ENCODE results near the gene EME1.
A peak's percentile ranks its signal among the peaks of the same experiment; 100 is the strongest.
"Not testable (repeated sequence)": the region's sequence is repeated elsewhere in the genome, so short reads cannot be mapped to it uniquely, and the experiment has no call there.

EME1 gene, protein sequence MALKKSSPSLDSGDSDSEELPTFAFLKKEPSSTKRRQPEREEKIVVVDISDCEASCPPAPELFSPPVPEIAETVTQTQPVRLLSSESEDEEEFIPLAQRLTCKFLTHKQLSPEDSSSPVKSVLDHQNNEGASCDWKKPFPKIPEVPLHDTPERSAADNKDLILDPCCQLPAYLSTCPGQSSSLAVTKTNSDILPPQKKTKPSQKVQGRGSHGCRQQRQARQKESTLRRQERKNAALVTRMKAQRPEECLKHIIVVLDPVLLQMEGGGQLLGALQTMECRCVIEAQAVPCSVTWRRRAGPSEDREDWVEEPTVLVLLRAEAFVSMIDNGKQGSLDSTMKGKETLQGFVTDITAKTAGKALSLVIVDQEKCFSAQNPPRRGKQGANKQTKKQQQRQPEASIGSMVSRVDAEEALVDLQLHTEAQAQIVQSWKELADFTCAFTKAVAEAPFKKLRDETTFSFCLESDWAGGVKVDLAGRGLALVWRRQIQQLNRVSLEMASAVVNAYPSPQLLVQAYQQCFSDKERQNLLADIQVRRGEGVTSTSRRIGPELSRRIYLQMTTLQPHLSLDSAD

DNA sequence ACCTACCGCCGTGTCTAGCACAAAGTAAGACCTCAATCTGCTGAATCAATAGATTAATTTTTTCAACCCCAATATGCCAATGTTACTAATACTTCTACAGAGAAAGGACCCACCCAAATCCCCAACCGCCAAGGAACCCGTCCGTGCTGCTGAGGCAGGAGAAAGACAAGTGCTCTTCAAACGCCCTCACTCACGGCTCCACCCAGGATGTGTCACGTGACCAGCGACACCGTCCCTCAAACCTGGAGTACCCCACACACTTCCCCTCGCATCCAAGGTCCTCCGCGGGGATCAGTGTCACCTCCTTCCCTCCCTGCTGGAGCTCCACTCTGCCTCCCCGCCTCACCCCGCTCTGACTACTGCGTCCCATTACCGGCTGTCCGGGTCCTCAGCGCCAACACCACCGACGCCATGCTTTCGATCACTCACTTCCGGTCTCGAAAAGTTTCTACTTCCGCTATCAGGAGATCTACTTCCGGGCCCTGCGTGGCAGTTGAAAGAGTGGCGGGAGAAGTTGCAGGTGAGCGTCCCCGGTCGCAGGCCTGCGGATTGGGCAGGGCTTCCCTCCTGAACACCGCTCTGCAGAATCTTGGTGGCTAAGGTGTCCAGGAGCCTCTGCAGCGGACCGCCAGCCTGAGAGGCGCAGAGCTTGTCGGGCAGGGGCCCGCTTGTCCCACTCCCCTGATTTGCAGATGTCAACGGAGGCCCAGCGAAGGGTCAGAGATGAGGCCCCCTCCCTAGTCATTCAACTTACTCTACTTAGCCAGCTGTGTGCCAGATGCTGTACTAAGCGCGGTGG is at the start of gene EME1, which contains the start of gene MRPL27:
Gene EME1, plus strand, starts transcription at position 472 of the 799 bp plus-strand sequence. CDS start 1,980 bp downstream, outside the sequence.
Gene MRPL27, minus strand, starts transcription at position 427 of the 799 bp plus-strand sequence. Its CDS starts 14 bp downstream, at position 413.
- DNase-seq: peak; percentile 82 to 95

DNA sequence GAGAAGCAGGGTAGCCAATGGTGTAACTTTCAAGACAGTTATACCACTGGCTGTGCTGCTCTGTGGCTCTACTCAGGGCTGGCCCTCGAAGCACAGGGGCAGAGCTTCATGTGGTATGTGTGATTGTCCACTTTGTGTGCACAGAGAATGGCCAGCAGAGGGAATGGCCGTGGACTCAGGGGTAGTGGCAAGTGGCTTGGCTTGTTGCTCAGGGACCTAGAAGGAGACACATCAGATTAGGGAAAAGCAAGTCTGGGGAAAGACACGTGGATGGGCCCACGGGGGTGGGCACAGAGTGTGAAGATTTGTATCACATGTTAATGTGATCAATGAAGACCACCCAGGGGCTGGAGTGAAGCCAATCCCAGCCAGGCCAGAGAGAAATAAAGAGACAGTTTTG is 47.1 kb upstream of the EME1 start:
- no peak for DNase-seq

DNA sequence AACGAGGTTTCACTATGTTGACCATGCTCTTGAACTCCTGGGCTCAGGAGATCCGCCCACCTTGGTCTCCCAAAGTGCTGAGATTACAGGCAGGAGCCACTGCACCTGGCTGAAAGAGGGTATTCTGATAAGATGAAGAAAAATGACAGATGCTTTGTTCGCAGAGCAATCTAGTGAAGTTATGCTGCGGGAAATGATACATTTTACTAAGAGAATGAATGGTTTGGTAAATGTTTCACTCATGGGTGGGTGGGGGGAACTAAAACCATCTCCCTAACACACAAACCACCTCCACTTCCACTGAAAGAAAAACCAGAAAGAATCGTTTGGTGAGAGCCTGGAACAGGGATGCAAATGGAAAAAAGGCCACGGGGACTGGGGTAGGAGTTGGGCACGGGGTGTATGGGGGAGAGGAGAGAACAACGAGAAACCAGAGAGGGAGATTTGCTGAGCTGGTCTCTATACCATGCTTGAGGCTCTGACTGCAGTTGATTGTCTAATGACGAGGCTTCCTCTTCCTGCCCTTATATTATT is 46.1 kb upstream of the EME1 start:
- no peak for DNase-seq

DNA sequence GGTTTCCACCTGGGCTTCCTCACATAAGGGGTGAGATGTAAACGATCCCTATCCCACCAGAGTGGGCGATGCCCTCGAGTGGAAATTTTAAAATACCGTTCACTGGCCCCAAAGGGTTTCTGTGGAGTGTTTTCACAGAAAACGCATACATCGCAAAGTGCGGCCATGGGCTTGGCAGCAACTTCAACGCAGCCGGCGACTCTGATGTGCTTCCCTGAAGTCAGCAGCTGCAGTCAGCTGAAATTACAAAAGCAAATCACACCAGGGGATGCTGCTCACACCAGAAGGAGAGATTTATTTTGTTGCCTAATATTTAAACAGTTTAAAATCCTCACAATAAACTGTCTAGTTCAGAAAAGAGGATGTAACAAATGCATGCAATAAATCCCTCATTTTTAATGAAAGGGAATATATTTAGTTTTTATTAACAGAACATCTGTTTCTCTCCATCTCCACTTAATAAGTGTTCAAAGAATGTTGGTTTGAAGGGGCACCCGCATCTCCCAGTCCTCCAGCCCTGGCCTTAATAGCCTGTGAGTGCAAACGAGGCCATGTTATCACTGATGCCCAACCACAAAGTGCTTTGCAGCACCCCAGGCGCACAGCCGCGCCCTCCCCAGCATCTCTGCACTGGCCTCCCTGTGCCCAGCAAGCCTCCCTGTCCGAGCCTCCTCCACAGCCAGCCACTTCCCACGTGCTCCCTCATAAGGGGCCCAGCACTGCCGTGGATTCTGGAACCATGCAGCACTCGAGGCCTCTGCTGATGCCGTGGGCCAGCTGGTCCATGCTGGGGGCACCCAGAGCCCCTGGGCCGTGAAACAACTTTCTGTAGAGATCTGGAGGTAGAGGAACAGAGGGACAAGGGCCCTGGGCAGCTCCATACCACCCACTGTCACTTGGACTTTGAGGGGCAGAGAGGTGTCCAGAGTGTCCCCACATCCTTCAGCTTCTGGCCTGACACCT is 44.4 kb upstream of the EME1 start:
- DNase-seq: peak; percentile 11 to 61

DNA sequence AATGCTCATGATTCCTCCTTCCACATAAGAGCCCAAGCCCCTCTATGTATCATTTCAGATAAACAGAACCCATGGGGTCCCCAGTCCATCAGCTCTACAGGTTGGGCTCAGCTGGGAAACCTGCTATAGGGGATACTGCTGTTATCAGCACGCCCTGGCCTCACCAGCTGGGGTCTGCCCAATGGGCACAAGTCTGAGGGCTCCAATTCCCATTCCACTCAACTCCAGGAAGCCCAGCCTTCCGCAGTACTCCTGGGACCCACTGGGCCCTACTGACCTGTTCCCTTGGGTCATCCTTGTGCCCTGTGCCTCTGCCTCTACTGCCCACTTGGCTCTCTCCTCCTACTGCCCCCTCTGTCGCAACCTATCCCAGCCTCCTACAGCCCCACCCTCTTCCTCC is 43.3 kb upstream of the EME1 start:
- DNase-seq: no peak

DNA sequence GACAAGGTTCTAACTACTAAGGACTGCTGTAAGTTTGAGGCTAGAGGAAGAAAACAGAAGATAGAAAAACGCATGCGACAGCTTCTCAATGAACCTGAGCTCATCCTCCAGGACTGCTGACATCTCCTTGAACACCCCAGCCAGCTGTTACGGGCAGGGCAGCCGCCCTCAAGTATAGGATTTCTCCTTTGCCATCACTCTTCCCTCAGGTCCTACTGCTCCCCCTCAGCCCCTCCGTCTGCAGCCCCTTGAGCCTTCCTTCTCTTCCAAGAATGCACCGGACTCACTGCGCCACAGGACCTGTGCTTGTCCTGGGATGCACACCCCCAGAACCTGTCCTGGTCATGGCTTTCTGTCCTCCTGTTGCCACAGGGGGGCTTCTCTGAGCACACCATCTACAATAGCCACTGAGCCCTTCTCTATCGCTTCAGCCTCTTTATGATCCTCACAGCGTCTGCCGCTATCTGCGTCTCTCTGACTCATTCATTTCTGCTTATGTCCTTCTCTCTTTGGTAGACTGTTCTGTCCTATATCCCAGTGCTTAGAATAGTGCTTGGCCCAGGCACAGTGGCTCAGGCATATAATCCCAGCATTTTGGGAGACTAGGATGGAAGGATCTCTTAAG is 42.8 kb upstream of the EME1 start:
- DNase-seq: no peak

DNA sequence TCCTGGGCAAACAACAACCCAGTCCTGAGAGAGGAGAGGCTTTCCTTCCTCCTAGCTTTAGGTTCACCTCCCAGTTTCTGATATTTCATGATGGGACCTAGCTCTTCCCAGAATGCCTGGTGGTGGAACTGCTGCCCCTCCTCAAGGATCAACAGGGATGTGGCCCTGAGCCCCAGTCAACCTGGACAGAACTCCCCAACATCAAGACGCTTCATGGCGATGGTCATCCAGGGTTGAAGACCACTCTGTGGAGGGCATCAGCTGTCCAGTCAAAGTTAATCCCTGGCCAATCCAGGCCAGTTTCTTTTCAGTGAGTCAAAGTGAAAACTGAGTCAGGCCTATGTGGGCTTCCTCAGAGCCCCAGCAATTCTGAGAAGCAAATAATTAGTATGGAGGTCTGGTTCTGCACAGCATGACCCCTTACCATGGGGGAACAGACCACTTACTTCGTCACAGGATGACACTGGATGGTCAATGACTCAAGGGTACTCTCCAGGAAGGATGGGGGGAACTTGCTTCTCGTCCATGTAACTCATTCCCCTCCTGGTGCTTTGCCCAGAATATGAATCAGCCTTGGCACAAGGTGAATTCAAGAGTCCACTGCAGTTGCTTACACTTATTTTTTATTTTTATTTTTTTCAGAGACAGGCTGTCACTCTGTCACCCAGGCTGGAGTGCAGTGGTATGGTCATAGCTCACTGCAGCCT is 41.8 kb upstream of the EME1 start:
- DNase-seq: no peak

DNA sequence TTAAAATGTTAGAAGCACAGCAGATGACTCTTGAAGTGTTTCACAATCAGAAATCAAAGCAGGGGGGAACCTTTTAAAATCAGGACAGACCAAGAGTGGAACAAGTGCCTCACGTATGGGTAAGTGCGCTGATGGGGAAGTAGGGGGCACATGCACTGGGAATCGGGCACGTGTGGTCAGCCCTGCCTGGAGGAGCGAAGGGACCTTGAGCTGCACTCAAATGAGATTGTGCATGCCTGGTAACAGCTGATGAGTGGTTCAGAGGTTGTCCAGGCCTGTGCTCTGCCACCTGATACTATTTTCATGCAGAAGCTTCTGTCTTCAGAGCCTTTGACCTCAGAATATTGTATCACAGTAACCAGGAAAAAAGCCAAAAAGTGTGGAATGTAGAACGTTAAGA is 40.8 kb upstream of the EME1 start:
- DNase-seq: no peak

DNA sequence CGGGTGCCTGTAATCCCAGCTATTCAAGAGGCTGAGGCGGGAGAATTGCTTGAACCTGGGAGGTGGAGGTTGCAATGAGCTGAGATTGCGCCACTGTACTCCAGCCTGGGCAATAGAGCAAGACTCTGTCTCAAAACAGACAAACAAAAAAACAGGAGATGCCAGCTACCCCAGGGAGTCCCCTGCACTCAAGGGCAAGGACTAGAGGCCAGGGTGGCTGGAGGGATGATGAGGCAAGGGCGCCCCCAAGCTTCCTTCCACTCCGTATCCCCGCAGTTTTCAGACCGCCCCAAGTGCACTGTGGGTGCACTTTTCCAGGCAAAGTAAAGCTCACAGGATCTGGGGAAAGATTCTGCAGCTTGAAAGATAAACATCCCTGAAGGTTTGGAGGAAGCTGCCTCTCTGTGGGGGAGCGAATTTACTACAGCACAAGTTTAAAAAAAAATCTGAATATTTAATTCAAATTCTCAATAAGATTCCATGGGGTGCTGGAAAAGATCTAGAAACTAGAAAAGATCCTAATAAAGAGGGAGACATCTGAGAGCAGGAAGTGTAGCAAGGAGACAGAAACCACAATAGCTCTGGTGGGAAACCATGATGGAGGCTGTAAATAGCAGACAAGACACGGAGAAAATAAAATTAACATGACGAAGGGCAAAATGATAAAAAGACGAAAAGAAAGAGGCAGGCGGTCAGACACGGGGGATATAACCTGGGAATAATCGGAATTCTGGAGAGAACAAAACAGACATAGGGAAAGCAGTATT is 39.6 kb upstream of the EME1 start:
- not testable (repeated sequence) for DNase-seq

DNA sequence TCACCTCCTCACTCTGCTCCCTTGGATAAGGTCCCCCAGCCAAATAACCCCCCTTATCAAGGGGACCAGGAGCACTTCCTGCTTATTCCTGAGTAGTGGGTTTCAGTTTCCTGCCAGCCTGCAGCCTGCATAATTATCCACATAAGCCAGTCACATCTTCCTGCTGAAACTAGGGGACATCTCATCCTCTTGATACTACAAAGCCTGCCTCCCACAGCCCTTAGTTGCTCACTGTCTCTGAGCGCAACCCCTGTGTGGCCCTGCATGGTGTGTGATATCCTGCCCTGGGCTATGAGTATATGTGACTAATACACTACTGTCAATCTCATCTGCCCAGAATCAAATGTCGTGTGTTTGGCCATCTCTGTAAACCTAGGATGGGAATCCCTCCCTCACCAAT is 35.1 kb upstream of the EME1 start:
- DNase-seq: no peak

DNA sequence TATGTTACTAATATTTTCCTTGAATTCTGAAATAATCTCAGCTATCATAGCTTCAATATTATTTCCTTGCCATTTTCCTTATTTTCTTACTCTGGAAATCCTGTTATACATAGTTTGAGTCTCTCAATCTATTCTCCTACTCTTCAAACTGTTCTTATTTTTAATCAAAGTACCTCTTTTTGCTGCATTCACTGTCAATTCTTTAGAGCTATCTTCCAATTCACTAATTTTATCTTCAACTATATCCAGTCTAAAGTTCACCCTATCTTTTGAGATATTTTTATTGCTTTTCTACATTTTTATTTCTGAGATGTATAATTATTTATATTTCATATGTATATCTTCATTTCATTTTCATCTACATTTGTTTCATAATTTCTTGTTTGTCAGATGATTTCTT is 34.4 kb upstream of the EME1 start:
- DNase-seq: no peak

DNA sequence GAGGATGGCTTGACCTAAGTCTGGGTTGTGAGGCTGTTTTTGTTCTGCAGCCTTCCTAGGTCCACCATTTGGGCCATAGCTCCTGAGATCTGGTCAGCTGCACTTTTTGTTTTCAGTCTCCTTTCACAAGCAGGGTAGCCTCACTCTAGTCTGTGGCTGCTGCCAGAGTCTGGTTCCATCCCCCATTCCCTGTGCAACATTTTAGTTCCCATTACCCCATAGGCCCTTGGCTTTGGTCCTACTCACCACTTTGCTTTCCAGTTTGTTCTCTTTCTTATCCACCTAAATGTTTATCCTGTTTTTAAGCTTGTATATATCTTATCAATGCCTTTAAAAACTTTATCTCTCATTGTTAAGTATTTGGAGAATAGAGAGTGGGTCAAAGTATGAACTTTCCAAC is 33.6 kb upstream of the EME1 start:
- no peak for DNase-seq

DNA sequence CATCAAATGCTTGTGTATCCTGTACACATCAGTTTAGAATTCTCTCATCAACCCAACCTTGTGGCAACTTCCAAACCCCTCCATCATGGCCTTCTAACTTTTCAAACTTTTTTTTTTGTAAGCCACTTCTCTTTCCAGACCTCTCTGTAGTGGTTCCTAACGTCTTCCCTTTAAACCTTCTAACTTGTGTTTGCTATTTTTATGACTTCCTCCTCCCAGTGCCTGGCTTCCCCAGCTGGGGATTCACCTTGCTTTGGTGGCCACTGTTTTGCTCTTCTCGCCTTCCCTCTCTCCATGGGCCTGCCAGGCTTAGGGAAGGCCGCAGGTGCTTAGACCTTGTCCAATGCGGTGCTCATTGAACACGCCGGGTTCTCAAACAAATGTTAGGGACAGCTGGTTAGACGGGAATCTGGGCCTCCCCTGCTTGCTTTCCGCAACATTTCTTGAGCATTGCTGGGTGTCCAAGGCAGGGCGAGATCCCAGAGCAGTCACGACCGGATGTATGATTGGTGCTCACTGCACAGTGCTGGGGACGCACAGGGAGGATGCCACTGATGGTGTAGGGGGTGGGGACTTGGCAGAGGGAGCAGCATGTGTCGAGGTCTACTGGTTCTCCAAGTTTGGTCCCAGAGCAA is 28.2 kb upstream of the EME1 start:
- DNase-seq: no peak

DNA sequence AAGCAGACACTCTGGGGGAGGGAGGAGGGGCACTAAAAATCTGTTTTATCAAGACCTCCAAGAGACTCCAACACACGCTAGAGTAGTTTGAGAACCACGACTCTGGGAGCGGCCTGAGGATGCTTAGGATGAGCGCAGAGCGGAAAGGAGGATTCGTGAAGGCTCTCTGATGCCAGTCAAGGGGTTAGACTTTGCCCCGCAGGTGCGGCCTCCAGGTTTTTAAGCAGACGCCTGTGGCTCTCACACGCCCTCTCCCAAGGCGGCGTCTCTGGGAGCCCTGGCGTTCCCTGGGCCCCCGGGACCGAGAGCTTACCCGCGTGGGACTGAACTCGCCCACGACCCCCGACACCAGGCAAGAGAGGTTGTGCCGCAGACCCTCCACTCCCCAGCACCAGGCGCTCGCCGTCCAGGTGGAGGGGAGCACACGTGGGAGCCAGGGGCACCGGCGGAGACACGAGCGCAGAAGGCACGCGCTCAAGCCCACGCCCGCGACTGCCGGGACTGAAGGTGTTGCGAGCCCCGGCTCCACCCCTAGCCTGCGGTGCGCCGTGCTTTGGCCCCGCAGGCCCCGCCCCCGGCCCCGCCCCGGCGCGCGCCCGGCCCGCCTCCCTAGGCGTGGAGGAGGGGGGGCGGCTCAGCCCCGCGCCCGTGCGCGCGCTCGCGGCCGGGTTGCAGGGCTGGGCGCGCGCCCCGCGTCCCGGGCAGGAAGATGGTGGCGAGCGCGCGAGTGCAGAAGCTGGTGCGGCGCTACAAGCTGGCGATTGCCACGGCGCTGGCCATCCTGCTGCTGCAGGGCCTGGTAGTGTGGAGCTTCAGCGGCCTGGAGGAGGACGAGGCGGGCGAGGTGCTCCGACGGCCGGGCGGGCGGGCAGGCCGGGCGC is 27.4 kb upstream of the EME1 start, which contains the start of gene XYLT2:
Gene XYLT2, plus strand, starts transcription at position 695 of the 881 bp plus-strand sequence. Its CDS starts 15 bp downstream, at position 710.
- DNase-seq: peak; percentile 91 to 93

DNA sequence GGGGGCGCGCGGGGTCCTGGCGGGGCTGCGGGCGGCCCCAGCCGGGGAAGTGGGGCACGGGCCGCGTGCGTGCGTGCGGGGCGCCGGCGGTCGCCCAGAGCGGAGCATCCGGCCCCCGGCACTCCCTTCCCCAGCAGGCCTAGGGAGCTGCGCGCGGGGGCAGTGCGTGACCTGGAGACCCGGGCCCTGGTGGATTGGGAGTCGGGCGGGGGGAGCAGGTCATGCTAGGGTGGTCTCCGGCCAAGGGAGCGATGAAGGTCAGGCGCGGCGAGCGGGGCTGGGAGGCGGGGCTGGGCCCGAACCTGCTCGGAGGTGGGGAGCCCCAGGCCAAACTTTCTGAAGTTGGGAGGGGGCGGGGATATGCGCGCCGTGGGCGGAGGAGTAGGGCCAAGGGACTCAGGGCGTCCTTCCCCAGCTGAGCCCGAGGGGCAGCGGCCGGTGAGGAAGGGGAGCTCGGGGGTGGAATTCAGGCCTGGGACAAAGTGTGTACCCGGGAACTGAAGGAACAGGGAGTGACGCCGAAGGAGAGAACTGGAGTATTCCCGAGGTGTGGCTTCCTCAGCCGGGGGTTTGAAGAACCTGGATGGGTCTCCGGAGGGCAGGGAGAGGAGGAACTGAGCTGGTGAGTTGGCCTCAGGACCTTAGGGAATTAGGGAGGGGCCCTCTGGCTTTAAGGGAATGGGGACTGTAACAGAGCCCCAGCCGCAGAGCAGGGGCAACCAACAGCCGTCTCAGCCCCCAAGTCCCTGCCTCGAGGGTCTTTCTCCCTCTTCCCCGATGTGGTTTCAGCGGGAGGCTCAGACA is 26.5 kb upstream of the EME1 start:
- no peak for DNase-seq

DNA sequence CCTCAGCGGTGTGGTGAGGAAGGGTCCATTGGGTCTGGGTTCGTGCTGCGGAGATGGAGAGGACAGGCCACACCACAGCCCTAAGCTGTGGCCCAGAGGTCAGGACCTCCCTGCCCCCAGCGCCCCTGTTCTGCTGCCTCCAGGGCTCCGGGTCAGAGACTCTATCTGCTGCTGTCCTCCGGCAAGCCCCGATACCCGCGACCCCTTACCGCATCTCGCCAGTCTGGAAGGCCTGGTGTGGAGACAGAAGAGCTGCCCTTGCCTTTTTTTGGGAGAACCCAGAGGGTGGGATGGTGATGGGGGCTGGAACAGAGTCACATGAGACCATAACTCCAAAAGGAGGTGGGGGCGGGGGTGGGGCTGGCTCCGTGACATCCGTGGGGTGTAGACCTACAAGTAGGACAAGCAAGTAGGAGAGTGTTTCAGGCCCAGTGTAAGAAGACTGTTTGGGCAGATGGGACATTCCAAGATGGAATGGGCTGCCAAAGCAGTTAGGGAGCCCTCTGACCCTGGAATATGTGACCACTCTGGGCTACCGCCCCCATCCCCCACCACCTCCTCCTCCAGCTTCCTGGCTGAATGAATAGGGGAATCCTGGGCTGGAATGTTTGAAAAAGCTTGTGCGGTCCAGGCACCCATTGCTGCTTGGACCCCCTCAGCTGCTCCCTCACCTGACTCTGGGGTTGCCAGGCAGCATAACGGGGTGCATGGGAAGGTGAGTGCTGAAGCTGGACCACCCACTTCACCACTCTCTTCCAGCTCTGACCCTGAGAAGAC is 25.7 kb upstream of the EME1 start:
- DNase-seq: no peak

DNA sequence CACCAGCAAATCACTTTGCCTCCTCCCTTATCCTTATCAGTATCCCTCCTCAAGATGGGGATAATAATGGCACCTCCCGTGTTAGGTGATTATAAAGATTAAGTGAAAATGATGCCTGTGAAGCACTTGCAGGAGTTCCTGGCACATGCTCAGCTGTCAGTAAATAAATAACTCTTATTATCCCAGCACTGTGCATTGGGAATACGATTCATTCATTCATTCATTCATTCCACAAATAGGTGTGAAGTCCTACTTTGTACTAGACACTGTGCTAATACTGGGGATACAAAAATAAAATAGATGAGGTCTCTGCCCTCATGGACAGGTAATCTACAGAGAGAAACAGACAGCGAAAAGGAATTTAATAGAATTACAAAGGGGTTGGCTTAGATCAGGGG is 25.1 kb upstream of the EME1 start:
- no peak for DNase-seq

Measured in NCI-H2081 (cell line).